Neural progenitor cell (in vitro differentiated cells): ENCODE measurements around the gene CA10.

ENCODE experiments used
- CTCF ChIP-seq: fragments of 200-600 bp; sonication (generic); IDR thresholded peaks from 2 replicates; pipeline ENCODE4 v1.5.1; 2017; ENCODE audit warnings: antibody characterized with exemption, mild to moderate bottlenecking
- EZH2 ChIP-seq: fragments of 200-600 bp; sonication (generic); IDR thresholded peaks from 2 replicates; pipeline ENCODE4 v1.6.1; 2017; ENCODE audit warnings: antibody characterized with exemption, mild to moderate bottlenecking, moderate library complexity

GRCh38 chr17:51818777-51819176 is 339.7 kb downstream of the CA10 start:
- TF ChIP-seq CTCF (no peak), EZH2 (no peak)
